GM12878 (cell line): ENCODE data around the gene C1QTNF1.

Source experiments
- EZH2 ChIP-seq: IDR thresholded peaks from 2 replicates; pipeline ENCODE4 v1.6.1; 2012; ENCODE audit warnings: low read depth, mild to moderate bottlenecking, control low read depth, inconsistent platforms, low read length, borderline replicate concordance; ENCODE audit not compliant: control insufficient read depth
- RB1 ChIP-seq: fragments of 450-650 bp; formaldehyde crosslinking; IDR thresholded peaks from 2 replicates; pipeline ENCODE4 v1.6.1; 2017; ENCODE audit warnings: mild to moderate bottlenecking, borderline replicate concordance
- REST ChIP-seq: IDR thresholded peaks from 2 replicates; pipeline ENCODE4 v1.6.1; 2012; ENCODE audit warnings: mild to moderate bottlenecking, low read depth, low read length
- TAF1 ChIP-seq: IDR thresholded peaks from 2 replicates; pipeline ENCODE4 v1.6.1; 2011; ENCODE audit warnings: mild to moderate bottlenecking, low read depth, low read length, borderline replicate concordance
- ZSCAN29 ChIP-seq: fragments of 450-650 bp; IDR thresholded peaks from 2 replicates; pipeline ENCODE4 v1.6.1; 2017; ENCODE audit warnings: mild to moderate bottlenecking, moderate library complexity

- TF ChIP-seq TAF1 (no peak), REST (no peak), ZSCAN29 (no peak), EZH2 (no peak), RB1 (no peak)
Measured at GRCh38 chr17:79001190-79002020, 22.6 kb upstream of the C1QTNF1 start.
